NCI-H1436 treated with DMSO at 0.1 percent for 48 hours (cell line): ENCODE results near the gene GLOD4.

ENCODE experiments used
- DNase-seq: peaks from one replicate; lab custom pipeline; 2025; lab: John Stamatoyannopoulos, UW

Gene GLOD4

DNA sequence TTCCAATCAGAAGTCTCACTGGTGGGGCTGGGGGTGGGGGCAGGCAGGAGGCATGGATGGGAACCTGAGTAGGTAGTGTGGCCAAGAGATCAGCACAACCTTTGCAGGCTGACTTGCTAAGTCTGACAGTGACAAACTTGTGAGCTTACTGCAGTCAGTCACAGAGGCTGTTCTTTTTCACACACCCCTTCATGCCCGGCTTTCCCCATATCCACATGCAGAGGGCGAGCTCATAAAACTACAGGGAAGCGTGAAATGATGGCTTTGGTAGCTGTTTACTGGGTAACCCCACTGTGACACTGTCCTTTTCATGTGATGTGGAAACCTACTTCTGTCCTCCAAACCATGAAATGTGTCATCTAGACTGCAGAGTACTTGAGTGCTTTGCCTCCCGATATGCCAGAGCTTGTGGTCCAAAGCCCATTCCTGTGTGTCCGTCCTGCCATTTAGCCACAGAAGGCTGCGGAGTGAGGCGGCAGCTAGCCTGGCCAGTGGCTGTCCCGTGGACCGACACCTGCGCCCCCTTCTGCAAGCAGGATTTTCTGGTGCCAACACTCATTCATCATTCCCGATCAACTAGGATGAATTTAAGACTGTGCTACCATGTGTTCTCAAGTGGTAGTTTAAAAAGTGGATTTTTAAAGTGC lies 39.8 kb downstream of the GLOD4 start:
- no peak for DNase-seq

DNA sequence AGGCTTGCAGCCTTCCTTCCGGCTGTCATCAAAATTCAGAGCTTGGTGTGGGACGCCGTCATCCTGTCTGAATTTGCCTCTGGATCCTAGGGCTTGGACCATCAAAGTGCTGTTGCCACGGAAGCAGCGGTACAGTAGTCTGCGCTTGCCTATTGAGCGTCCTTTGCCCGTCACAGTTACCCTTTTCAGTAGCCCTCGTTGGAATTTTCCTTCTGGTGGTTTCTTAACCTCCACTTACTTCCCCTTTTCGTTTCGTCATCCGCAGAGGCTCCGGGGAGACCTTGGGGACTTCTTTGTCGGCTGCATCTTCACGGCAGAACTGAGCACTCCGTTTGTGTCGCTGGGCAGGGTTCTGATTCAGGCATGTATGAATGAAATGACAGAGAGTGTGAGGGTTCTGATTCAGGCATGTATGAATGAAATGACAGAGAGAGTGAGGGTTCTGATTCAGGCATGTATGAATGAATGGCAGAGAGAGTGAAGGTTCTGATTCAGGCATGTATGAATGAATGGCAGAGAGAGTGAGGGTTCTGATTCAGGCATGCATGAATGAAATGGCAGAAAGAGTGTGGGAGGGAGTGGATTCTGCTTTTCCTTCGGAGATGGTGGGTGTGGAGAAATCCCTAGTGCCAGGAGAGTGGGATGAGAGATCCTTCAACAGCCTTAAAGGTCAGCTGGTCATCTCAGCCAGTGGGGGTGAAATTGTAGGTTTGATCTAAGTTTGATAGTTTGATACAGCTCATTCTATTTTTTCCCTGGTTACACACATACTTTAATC lies 41.7 kb downstream of the GLOD4 start:
- DNase-seq, result no peak

DNA sequence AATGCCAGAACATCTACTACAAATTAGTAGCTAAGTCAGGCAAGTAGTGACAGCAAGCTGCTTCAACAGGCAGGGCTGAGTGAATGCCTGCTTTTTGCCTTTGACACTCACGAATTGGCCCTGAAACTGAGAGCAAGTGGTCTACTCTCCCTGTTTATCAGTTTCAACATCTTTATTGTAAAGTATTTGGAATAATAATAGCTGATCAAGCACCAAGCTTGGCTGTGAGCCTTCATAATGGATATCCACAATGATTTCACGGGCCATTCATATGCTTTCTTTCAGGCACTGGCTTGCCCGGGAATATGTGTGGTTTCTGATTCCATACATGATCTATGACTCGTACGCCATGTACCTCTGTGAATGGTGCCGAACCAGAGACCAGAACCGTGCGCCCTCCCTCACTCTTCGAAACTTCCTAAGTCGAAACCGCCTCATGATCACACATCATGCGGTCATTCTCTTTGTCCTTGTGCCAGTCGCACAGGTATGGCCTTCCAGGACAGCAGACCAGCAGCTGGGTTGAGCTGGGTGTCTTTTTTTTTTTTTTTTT lies 44.4 kb downstream of the GLOD4 start:
- DNase-seq, result no peak

DNA sequence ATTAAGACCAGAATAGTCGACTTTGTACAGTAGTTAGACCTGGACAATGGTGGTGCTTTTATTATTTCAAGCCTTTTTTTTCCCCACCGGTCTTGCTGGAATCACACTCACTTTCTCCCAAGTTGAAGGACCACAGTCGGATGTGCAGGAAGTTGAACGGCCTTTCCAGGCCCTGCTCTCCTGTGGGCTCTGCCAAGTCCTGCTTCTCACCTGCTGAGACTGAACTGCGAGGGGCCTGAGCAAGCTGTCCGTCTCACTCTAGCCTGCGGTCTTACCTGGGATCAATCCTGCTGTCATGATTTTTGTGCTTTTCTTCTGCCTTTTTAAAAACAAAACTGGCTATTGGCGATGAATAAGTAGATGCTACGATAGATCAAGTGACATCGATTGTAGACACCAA lies 48.3 kb downstream of the GLOD4 start:
- DNase-seq, result no peak

DNA sequence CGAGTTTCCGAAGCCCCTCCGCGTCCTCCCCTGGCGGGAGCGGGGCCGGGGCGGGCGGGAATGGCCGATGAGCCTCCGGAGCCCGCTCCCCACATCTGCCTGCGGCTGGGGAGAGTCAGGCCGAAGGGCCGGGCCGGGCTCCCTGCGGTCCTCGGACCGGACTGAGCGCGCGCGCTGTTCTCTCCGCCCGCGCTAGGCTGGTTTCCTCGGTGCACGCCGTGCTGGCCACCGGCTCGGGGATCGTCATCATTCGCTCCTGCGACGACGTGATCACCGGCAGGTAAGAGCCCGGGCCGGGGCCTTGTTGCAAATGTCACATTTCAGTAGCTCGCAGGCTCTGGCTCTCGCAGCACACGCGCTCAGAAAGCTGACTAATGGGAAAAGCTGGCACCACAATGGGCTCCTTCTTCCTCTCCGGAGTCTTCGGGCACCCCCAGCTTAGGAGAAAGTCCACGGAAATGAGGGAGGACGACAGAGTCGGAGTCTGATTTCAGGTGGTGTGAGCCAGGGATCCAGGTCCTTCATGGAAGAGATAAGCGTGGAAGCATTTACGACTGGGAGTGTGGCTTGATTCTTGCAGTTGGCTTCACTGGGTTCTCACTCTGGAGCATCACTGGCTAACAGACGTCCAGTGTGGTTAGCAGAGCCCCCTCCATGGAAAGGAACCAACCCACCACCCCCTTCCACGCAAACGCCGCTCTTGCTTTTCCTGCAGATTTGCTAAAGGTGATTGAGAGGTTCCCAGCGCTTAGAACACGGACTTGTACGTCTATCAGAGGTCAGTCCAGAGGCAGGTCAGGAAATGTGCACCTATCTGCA lies 49.0 kb downstream of the GLOD4 start:
- no peak for DNase-seq

DNA sequence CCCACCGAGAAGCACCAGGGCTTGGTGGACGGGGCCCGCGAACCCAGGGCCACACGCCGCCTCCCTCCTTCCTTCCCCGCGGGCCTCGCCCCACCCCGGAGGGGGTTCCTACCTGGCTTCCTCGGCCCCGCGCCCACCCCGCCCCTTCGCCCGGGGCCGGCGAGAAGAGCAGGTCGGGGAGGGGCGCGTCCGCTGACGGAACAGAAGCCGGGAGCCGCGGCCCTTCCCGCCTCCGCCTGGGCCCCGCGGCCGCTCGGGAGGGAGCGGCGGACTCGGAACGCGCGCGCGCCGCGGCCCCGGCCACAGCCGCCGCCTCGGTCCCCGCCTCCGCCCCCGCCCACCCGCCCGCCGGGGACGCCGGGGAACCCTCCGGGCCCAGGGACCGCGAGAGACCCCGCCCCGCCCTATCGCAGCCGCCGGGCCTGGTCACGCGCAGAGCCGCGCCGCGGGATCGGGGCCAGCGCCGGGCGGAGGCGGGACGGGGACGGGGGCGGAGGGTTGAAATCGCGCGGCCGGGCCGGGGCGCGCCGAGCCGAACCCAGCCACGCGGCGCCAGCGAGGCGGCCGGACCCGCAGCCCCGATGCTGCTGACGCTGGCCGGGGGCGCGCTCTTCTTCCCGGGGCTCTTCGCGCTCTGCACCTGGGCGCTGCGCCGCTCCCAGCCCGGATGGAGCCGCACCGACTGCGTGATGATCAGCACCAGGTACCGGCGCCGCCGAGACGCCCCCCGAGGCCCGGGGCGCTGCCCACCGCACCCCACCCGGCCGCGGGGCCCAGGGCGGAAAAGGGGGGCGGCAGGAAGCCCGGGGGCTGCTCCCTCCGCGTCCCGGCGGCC lies 49.8 kb downstream of the GLOD4 start, which contains the start of gene TLCD3A:
Gene TLCD3A, plus strand, starts transcription at position 530 of the 835 bp plus-strand sequence. Its CDS starts 52 bp downstream, at position 582.
- DNase-seq, result no peak

DNA sequence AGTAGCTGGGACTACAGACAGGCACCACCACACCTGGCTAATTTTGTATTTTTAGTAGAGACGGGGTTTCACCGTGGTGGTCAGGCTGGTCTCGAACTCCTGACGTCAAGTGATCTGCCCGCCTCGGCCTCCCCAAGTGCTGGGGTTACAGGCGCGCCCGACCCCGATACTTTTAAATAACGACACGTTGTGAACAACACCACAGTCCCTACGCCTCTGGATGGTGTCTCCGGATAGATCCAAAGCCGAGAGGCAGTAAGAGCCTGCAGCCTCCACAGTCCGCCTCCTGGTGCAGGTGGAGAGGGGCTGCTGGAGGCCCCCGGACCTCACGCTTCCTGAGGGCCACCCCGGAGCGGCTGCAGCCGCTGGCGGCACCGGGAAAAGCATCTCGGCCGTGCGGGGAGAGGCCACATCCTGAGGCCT lies 50.4 kb downstream of the GLOD4 start:
- DNase-seq, result no peak

DNA sequence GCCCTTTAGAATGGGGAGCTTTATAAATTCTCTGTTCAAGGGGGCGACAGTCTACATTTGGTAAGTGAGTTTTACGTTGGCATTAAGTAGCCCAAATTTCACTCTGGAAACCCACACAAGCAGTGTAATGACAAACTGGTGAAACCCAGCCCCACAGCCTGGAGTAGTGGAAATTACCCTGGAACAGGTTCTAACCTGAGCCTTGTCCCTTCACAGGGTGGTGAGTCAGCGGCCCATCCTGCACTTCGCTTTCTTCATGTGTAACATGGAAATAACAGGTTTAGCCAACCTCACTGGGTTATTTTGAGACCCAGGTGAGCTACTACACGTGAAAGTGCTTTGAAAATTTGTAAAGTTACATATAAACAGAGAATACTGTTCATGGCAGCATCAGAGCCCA lies 53.2 kb downstream of the GLOD4 start:
- no peak for DNase-seq

DNA sequence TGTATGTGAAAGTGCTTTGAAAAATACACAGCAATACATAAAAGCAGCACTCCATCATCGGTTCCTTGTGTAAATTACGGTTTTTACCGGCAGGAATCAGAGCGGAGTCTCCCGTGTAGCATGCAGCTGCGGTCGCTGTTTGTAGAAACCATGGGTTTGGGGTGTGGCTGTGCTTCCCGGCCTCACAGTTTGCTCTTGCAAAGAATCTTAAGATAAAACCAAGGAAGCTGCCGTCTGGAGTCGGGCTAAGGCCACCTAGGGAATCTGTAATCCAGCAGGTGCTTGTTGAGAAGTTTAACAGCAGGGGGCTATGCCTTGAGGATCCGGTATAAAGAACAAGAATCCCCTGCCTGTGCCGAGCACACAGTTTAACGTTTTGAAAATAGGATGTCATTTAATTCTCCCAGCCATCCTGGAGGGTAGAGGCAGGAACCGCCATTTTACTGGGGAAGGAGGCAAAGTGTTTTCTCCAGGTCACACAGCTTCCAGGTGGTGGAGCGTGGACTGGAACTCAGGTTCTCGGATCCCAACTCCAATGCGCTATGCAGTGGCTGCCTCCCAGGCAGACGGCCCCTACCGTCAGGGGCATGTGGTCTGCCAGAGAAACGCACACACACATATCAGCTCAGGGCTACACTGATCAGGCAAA lies 55.7 kb downstream of the GLOD4 start:
- DNase-seq, result no peak

DNA sequence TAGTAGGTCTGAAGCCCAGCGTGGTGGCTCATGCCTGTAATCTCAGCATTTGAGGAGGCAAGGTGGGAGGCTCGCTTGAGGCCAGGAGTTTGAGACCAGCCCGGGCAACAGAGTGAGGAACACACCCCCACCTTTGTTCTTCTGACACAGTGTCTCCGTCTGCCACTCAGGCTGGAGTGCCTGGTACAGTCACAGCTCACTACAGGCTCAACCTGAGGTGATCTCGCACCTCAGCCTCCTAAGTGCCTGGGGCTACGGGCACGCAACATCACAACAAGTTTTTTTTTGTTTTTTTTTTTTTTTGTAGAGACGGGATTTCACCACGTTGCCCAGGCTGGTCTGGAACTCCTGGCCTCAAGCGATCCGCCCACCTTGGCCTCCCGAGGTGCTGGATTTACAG lies 56.3 kb downstream of the GLOD4 start:
- no peak for DNase-seq

DNA sequence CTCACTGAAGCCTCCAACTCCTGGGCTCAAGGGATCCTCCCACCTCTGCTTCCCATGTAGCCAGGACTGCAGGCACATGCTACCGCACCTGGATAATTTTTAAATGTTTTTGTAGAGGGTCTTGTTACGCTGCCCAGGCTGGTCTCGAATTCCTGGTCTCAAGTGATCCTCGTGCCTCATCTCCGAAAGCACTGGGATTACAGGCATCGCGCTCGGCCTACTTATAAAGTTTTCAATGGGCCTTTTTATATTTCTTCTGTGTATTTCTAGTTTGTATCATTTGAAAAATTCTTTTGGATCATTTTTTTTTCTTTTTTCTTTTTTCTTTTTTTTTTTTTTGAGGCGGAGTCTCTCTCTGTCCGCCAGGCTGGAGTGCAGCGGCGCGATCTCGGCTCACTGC lies 57.0 kb downstream of the GLOD4 start:
- no peak for DNase-seq

DNA sequence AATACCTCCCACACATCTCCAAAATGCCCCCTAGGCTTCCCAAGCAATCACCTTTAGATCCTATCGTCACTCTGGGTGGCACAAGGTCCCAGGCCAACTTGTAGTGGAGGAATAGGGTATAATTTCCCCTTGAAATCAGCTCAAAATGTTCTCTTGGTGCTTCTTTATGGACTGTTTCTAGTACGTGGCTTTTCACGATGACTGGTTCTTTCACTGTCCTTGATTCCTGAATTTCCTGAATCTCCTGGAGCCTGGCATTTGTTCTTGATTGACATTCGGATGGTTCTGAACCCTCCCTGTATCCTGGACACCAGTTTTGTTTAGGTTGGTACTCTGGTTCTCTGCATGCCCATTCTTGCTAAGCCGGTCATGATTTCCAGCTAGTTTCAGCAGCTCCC lies 60.5 kb downstream of the GLOD4 start:
- DNase-seq, result no peak

DNA sequence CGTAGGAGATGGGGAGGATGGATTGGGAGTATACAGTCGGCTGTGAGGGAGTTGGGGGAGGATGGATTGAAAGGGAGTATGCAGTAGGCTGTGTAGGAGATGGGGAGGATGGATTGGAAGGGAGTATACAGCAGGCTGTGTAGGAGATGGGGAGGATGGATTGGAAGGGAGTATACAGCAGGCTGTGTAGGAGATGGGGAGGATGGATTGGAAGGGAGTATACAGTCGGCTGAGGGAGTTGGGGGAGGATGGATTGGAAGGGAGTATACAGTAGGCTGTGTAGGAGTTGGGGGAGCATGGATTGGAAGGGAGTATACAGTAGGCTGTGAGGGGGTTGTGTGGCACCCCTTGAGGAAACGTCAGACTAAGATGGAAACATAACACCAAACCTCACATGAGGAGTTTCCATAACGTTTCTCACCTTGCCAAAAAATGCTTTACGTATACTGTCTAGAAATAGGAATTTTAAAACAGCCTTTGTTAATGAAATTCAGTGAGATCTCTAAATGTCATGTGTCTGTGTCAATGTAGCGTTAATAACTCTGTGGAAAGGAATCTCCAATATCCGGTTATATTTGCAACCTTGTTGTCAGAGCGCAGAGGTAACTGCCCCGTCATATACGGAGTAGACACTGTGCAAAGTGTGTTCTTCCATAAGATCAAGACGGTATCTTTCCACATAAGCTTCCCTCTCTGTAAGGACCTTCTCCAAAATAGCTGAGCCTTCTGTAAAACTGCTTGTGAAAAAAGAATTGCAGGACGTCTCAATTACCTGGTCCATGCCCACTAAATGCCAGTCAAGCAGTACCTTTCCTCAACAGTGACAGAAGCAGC lies 61.2 kb downstream of the GLOD4 start:
- no peak for DNase-seq

DNA sequence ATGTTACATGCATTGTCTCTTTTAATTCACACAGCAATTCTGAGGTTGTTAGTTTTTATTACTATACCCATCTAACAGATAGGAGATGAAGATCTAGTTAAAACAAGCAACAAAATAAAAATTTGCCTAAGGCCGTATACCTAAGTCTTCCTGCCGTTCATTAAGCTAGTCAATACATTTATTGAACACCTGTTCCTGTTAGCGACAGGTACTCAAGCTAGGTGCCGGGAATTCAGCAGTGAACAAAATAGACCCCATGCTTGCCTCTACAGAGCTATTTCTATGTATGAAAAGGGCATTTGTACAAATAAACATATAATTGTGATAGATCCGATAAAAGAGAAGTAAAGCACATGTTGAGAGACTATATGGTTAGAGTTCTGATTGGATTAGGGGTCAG lies 64.0 kb downstream of the GLOD4 start:
- no peak for DNase-seq
